PFSK-1 (cell line): ENCODE results near the gene SMCO1.

Source experiments
- FOXP2 ChIP-seq: optimal IDR thresholded peaks from 2 replicates; pipeline ENCODE3; 2011; ENCODE audit warnings: borderline replicate concordance, control low read depth, inconsistent platforms; ENCODE audit not compliant: insufficient read depth; ENCODE audit errors: extremely low read length, extremely low read depth
- POLR2AphosphoS5 ChIP-seq: IDR thresholded peaks from 2 replicates; pipeline ENCODE4 v1.6.1; 2012; ENCODE audit warnings: low read depth, mild to moderate bottlenecking, control low read depth, low read length, moderate library complexity
- REST ChIP-seq, 2 experiments: IDR thresholded peaks; 2 replicates each; pipeline versions ENCODE4 v1.6.1 to v1.8.0; 2011 to 2012; ENCODE audit warnings: low read depth in 2 of 2, low read length in 2 of 2, control low read depth in 1 of 2, inconsistent platforms in 1 of 2, mild to moderate bottlenecking in 1 of 2, moderate library complexity in 1 of 2; ENCODE audit not compliant: insufficient read depth in 1 of 2
- SIN3A ChIP-seq: IDR thresholded peaks from 2 replicates; pipeline ENCODE4 v1.6.1; 2012; ENCODE audit warnings: mild to moderate bottlenecking, low read length, moderate library complexity, borderline replicate concordance; ENCODE audit not compliant: insufficient read depth
- TAF1 ChIP-seq: IDR thresholded peaks from 2 replicates; pipeline ENCODE4 v1.6.1; 2012; ENCODE audit warnings: low read length, control low read depth, borderline replicate concordance; ENCODE audit not compliant: insufficient read depth

The SMCO1 gene

DNA sequence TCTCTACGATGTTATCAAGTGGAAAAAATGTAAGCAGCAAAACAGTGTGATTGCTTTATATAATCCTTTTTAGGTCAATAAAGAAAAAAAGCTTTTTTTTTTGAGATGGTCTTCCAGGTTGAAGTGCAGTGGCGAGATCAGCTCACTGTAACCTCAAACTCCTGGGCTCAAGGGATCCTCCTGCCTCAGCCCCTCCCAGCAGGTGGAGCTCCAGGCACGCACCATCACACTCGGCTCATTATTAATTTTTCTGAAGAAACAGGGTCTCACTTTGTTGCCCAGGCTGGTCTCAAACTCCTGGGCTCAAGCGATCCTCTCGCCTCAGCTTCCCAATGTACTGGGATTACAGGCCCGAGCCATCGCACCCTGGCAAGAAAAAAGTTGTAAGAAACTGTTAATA lies 28.9 kb downstream of the SMCO1 start:
- TF ChIP-seq SIN3A (no peak), POLR2AphosphoS5 (no peak), TAF1 (no peak), FOXP2 (no peak), REST (IDR thresholded peaks at IDR 0.05; ENCODE audit: insufficient read depth in 1 of 2, low read depth in 2 of 2, low read length in 2 of 2) (no peak)

GRCh38 chr3:196477678-196478077 lies 37.5 kb downstream of the SMCO1 start:
- TF ChIP-seq TAF1: no peak
- TF ChIP-seq FOXP2: no peak
- no peak for TF ChIP-seq REST (IDR thresholded peaks at IDR 0.05; ENCODE audit: insufficient read depth in 1 of 2, low read depth in 2 of 2, low read length in 2 of 2)
- no peak for TF ChIP-seq POLR2AphosphoS5

- TF ChIP-seq FOXP2: no peak
- TF ChIP-seq SIN3A: no peak
- TF ChIP-seq TAF1: no peak
- TF ChIP-seq POLR2AphosphoS5: no peak
- TF ChIP-seq REST (IDR thresholded peaks at IDR 0.05; ENCODE audit: insufficient read depth in 1 of 2, low read depth in 2 of 2, low read length in 2 of 2): no peak
These were observed 42.9 kb downstream of the SMCO1 start for GRCh38 chr3:196472286-196472685.

DNA sequence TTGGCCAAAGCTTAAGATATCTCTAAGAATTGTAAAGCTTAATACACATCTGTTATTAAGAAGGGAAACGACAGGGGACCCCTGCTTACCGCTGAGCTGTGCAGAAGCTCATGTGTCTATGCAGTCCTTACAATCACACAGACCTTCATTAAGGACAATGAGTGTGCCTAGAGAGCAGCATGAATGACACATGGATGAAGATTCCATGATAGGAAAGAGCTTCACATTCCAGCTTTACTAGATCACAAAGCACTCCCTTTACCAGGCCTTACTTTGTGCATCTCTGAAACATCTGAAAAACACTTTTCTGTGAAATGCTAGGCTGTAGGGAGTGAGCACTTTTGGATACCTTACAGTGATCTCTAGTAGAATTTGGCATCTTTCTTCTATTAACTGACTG lies 43.6 kb downstream of the SMCO1 start:
- TF ChIP-seq TAF1 (no peak), SIN3A (no peak), REST (IDR thresholded peaks at IDR 0.05; ENCODE audit: insufficient read depth in 1 of 2, low read depth in 2 of 2, low read length in 2 of 2) (no peak), FOXP2 (no peak), POLR2AphosphoS5 (no peak)

GRCh38 chr3:196463804-196464203 lies 51.3 kb downstream of the SMCO1 start:
- TF ChIP-seq POLR2AphosphoS5: no peak
- no peak for TF ChIP-seq REST (IDR thresholded peaks at IDR 0.05; ENCODE audit: insufficient read depth in 1 of 2, low read depth in 2 of 2, low read length in 2 of 2)
- no peak for TF ChIP-seq FOXP2
- no peak for TF ChIP-seq TAF1
- TF ChIP-seq SIN3A: no peak
